Gastroesophageal sphincter (tissue), 4 donors: Measurements from ENCODE around the gene SLC45A2. TPM values are rescaled to one million over a fixed set of nuclear protein-coding genes. Genes with fewer than 3 reads are reported as not detected.

Experiments
- ATAC-seq: fragments of 150-250 bp; one replicate; pipeline ENCODE4 v1.9.1; 2016; ENCODE audit warnings: mild to moderate bottlenecking, moderate library complexity
- H3K27ac ChIP-seq, 4 donors: fragments of 200-600 bp; sonication (generic) in 3 of 4; 1 replicate in 3 of 4; 2 replicates in 1 of 4; pipeline ENCODE4 v1.5.1; 2016 to 2019
- H3K27me3 ChIP-seq: fragments of 200-600 bp; sonication (generic); one replicate; pipeline ENCODE4 v1.5.1; 2019
- H3K36me3 ChIP-seq, 2 donors: fragments of 200-600 bp; sonication (generic); one replicate each; pipeline ENCODE4 v1.5.1; 2019; ENCODE audit warnings: control low read depth in 1 of 2
- H3K4me1 ChIP-seq, 3 donors: fragments of 200-600 bp; sonication (generic); 1 replicate in 2 of 3; 2 replicates in 1 of 3; pipeline ENCODE4 v1.5.1; 2016 to 2019; ENCODE audit warnings: control low read depth in 2 of 3
- H3K4me3 ChIP-seq, 2 donors: fragments of 200-600 bp; sonication (generic); one replicate each; pipeline ENCODE4 v1.5.1; 2019; ENCODE audit warnings: mild to moderate bottlenecking in 1 of 2, moderate library complexity in 1 of 2
- H3K9me3 ChIP-seq, 3 donors: fragments of 200-600 bp; sonication (generic); one replicate each; pipeline ENCODE4 v1.5.1; 2017 to 2019; ENCODE audit warnings: control low read depth in 2 of 3
- CTCF ChIP-seq, 4 experiments: fragments of 200-600 bp in 2 of 4; fragments of 450-650 bp in 2 of 4; sonication (generic) in 1 of 4; IDR thresholded peaks; one replicate each; pipeline ENCODE4 v1.5.1; 2017 to 2019; ENCODE audit warnings: antibody characterized with exemption in 4 of 4, mild to moderate bottlenecking in 2 of 4, moderate library complexity in 2 of 4
- EP300 ChIP-seq: sonication (generic); formaldehyde crosslinking; IDR thresholded peaks from one replicate; pipeline ENCODE4 v1.6.1; 2017; ENCODE audit warnings: antibody characterized with exemption, mild to moderate bottlenecking
- POLR2A ChIP-seq, 2 donors: fragments of 450-650 bp; IDR thresholded peaks; one replicate each; pipeline ENCODE4 v1.6.1; 2017; ENCODE audit warnings: antibody characterized with exemption in 2 of 2, mild to moderate bottlenecking in 2 of 2, moderate library complexity in 1 of 2
- POLR2AphosphoS5 ChIP-seq: sonication (generic); formaldehyde crosslinking; IDR thresholded peaks from one replicate; pipeline ENCODE4 v1.6.1; 2017; ENCODE audit warnings: antibody characterized with exemption
- WGBS, 2 donors: methylation state at CpG; one replicate each; pipeline ENCODE4 v1.1.5; 2018; ENCODE audit warnings: low coverage in 1 of 2; 5-methylcytosine and 5-hydroxymethylcytosine counted together
- total RNA-seq, 4 donors: library from RNA; depleted of rRNA; stranded (reverse); fragments of >200 nt; gene quantifications; one replicate each; pipeline ENCODE4 v1.1.0, GENCODE V29; 2016

The SLC45A2 gene
- total RNA-seq, 4 donors from 2014 or later: 0.15 TPM; not detected in 3

GRCh38 chr5:33994845-33995244 lies 10.4 kb upstream of the SLC45A2 start:
- Histone ChIP-seq H3K4me3 (no peak overlapping the region), H3K36me3 (peaks cover 0 to 34% of the 10 kb centered on the region in 2 donors), H3K27me3 (no peaks in the 10 kb centered on the region), H3K27ac (no peak overlapping the region), H3K9me3 (no peaks in the 10 kb centered on the region), H3K4me1 (peaks cover 0 to 24% (median 0%) of the 10 kb centered on the region in 3 donors)
- TF ChIP-seq CTCF (IDR thresholded peaks at IDR 0.05) (no peak), POLR2AphosphoS5 (no peak), EP300 (no peak), POLR2A (IDR thresholded peaks at IDR 0.05) (no peak)
- WGBS, 2 donors: 24 to 40% methylated on average over 1 of the region's 1 CpG
- ATAC-seq: no peak

GRCh38 chr5:33992864-33993263 lies 8.4 kb upstream of the SLC45A2 start:
- Histone ChIP-seq H3K27ac (no peak overlapping the region), H3K36me3 (peaks cover 0 to 45% of the 10 kb centered on the region in 2 donors), H3K4me1 (peaks cover 0 to 22% (median 0%) of the 10 kb centered on the region in 3 donors), H3K4me3 (no peak overlapping the region), H3K27me3 (no peaks in the 10 kb centered on the region), H3K9me3 (no peaks in the 10 kb centered on the region)
- 80 to 81% methylated on average over 2 of the region's 2 CpGs for WGBS, 2 donors
- ATAC-seq: no peak
- TF ChIP-seq POLR2A (IDR thresholded peaks at IDR 0.05): no peak
- no peak for TF ChIP-seq EP300
- TF ChIP-seq POLR2AphosphoS5: no peak
- no peak for TF ChIP-seq CTCF (IDR thresholded peaks at IDR 0.05)

- Histone ChIP-seq H3K27ac (no peak overlapping the region), H3K36me3 (peaks cover 0 to 40% of the 10 kb centered on the region in 2 donors), H3K9me3 (no peaks in the 10 kb centered on the region), H3K4me3 (no peak overlapping the region), H3K4me1 (no peaks in the 10 kb centered on the region), H3K27me3 (no peaks in the 10 kb centered on the region)
- no peak for ATAC-seq
- WGBS, 2 donors: 95 to 99% methylated on average over 5 to 6 of the region's 6 CpGs
- TF ChIP-seq EP300: no peak
These were observed 954 bp upstream of the SLC45A2 start for GRCh38 chr5:33985447-33985846.

- peaks cover 0 to 30% of the 10 kb centered on the region in 2 donors for H3K36me3 ChIP-seq
- H3K4me1 ChIP-seq: no peaks in the 10 kb centered on the region
- no peak for ATAC-seq
- 80 to 93% methylated on average over 1 to 13 of the region's 15 CpGs for WGBS, 2 donors
- H3K27ac ChIP-seq: no peak overlapping the region
- H3K27me3 ChIP-seq: no peaks in the 10 kb centered on the region
- H3K4me3 ChIP-seq: no peak overlapping the region
- H3K9me3 ChIP-seq: no peaks in the 10 kb centered on the region
- TF ChIP-seq POLR2A (IDR thresholded peaks at IDR 0.05) (no peak), EP300 (no peak), POLR2AphosphoS5 (no peak), CTCF (IDR thresholded peaks at IDR 0.05) (no peak)
These were observed 315 bp downstream of the SLC45A2 start for GRCh38 chr5:33984178-33984577.

GRCh38 chr5:33981408-33982162 lies 2.9 kb downstream of the SLC45A2 start:
- Histone ChIP-seq H3K27me3 (no peaks in the 10 kb centered on the region), H3K4me3 (no peak overlapping the region), H3K36me3 (peaks cover 0 to 4% of the 10 kb centered on the region in 2 donors), H3K9me3 (no peaks in the 10 kb centered on the region), H3K27ac (no peak overlapping the region), H3K4me1 (no peaks in the 10 kb centered on the region)
- 74 to 75% methylated on average over 2 to 8 of the region's 8 CpGs for WGBS, 2 donors
- no peak for ATAC-seq
- TF ChIP-seq POLR2AphosphoS5: no peak

- Histone ChIP-seq H3K4me1 (peaks cover 0 to 14% (median 5%) of the 10 kb centered on the region in 3 donors), H3K27me3 (no peaks in the 10 kb centered on the region), H3K27ac (no peak overlapping the region), H3K36me3 (no peaks in the 10 kb centered on the region), H3K9me3 (no peaks in the 10 kb centered on the region), H3K4me3 (no peak overlapping the region)
- ATAC-seq: no peak
- WGBS, 2 donors: 86 to 94% methylated on average over 3 of the region's 3 CpGs
- TF ChIP-seq POLR2AphosphoS5 (no peak), CTCF (IDR thresholded peaks at IDR 0.05) (no peak), POLR2A (IDR thresholded peaks at IDR 0.05) (no peak), EP300 (no peak)
These were observed 4.5 kb downstream of the SLC45A2 start for GRCh38 chr5:33980030-33980429.
